Caco-2 (cell line): ENCODE results near the gene LHFPL3. TPM values are rescaled to one million over a fixed set of nuclear protein-coding genes. Genes with fewer than 3 reads are reported as not detected.
A peak's percentile ranks its signal among the peaks of the same experiment; 100 is the strongest.

Experiments
- BruUV-seq: library from RNA; stranded (reverse); fragments of 400-500 nt; replicated peaks from 2 replicates; lab custom pipeline; 2021; lab: Mats Ljungman, UMichigan
- CTCF ChIA-PET: fragments of 300-600 bp; sonication (Branson Sonifier 250); formaldehyde crosslinking; loops from one replicate; lab custom pipeline; 2022; ENCODE audit warnings: antibody characterized with exemption; lab: Charles Lee
- POLR2A ChIA-PET: fragments of 300-600 bp; sonication (Branson Sonifier 250); formaldehyde crosslinking; loops from one replicate; lab custom pipeline; 2022; ENCODE audit warnings: antibody characterized with exemption; lab: Charles Lee
- DNase-seq, 2 experiments: peaks; one replicate each; pipeline versions ENCODE4 v3.0.0 to v3.0.0-alpha.2; 2020 to 2022
- H3K27me3 ChIP-seq: replicated peaks from 2 replicates; pipeline ENCODE4 v1.6.0; 2011; ENCODE audit warnings: low read length; ENCODE audit not compliant: control insufficient read depth, insufficient read depth
- H3K36me3 ChIP-seq: 2 replicates; pipeline ENCODE4 v1.5.1; 2011; ENCODE audit warnings: low read length; ENCODE audit not compliant: control insufficient read depth, insufficient read depth
- H3K4me1 ChIP-seq: fragments of 250-450 bp; sonication (Bioruptor Pico); 2 replicates; pipeline ENCODE4 v1.5.1; 2020; ENCODE audit warnings: mild to moderate bottlenecking
- H3K4me3 ChIP-seq: 2 replicates; pipeline ENCODE4 v1.5.1; 2011; ENCODE audit warnings: low read depth, mild to moderate bottlenecking, control low read depth, low read length
- H3K9me3 ChIP-seq: fragments of 250-450 bp; sonication (Bioruptor Pico); 2 replicates; pipeline ENCODE4 v1.5.1; 2020; ENCODE audit warnings: mild to moderate bottlenecking, moderate library complexity
- H3K27ac Mint-ChIP-seq: one replicate; pipeline ENCODE4 v1.8.0; 2022; ENCODE audit warnings: mixed read lengths; ENCODE audit not compliant: unreplicated experiment
- H3K27me3 Mint-ChIP-seq: one replicate; pipeline ENCODE4 v1.8.0; 2022; ENCODE audit warnings: mixed read lengths; ENCODE audit not compliant: insufficient read depth, unreplicated experiment
- H3K36me3 Mint-ChIP-seq: one replicate; pipeline ENCODE4 v1.8.0; 2022; ENCODE audit warnings: mild to moderate bottlenecking, mixed read lengths; ENCODE audit not compliant: insufficient read depth, unreplicated experiment
- H3K4me1 Mint-ChIP-seq: one replicate; pipeline ENCODE4 v1.8.0; 2022; ENCODE audit warnings: low read depth, mixed read lengths; ENCODE audit not compliant: unreplicated experiment
- H3K4me3 Mint-ChIP-seq: one replicate; pipeline ENCODE4 v1.8.0; 2022; ENCODE audit warnings: mild to moderate bottlenecking, moderate library complexity, mixed read lengths; ENCODE audit not compliant: unreplicated experiment
- H3K9me3 Mint-ChIP-seq: one replicate; pipeline ENCODE4 v1.8.0; 2022; ENCODE audit warnings: mixed read lengths; ENCODE audit not compliant: unreplicated experiment
- intact Hi-C: fragments of 100-400 bp; cut with micrococcal nuclease; formaldehyde crosslinking; loops from one replicate; pipeline ENCODE4 v1.10.0; 2022; ENCODE audit not compliant: unreplicated experiment
- total RNA-seq: library from RNA; stranded (reverse); gene quantifications from 2 replicates; pipeline ENCODE4 v1.2.3, GENCODE V29; 2022
- TF ChIP-seq, protein P1 (sequence below), 2 experiments: fragments of 200-600 bp in 1 of 2; IDR thresholded peaks; 1 replicate in 1 of 2; 2 replicates in 1 of 2; pipeline versions ENCODE4 v1.5.1 to v1.8.0; 2011 to 2022; ENCODE audit warnings: antibody characterized with exemption in 1 of 2, control low read depth in 1 of 2, inconsistent platforms in 1 of 2, low read depth in 1 of 2, low read length in 1 of 2, mild to moderate bottlenecking in 1 of 2, moderate library complexity in 1 of 2; ENCODE audit not compliant: insufficient read depth in 1 of 2, severe bottlenecking in 1 of 2, unreplicated experiment in 1 of 2

Gene LHFPL3
- total RNA-seq, 1 experiment from 2014 or later: not detected

GRCh38 chr7:104640506-104640905, 312.1 kb downstream of the LHFPL3 start:
- Histone ChIP-seq H3K9me3 (no peaks in the 10 kb centered on the region), H3K4me1 (no peaks in the 10 kb centered on the region), H3K4me3 (no peak overlapping the region), H3K36me3 (no peaks in the 10 kb centered on the region), H3K27me3 (no peaks in the 10 kb centered on the region)
- TF ChIP-seq, protein P1, sequence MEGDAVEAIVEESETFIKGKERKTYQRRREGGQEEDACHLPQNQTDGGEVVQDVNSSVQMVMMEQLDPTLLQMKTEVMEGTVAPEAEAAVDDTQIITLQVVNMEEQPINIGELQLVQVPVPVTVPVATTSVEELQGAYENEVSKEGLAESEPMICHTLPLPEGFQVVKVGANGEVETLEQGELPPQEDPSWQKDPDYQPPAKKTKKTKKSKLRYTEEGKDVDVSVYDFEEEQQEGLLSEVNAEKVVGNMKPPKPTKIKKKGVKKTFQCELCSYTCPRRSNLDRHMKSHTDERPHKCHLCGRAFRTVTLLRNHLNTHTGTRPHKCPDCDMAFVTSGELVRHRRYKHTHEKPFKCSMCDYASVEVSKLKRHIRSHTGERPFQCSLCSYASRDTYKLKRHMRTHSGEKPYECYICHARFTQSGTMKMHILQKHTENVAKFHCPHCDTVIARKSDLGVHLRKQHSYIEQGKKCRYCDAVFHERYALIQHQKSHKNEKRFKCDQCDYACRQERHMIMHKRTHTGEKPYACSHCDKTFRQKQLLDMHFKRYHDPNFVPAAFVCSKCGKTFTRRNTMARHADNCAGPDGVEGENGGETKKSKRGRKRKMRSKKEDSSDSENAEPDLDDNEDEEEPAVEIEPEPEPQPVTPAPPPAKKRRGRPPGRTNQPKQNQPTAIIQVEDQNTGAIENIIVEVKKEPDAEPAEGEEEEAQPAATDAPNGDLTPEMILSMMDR (IDR thresholded peaks at IDR 0.05; ENCODE audit: insufficient read depth in 1 of 2, low read depth in 1 of 2, low read length in 1 of 2, severe bottlenecking in 1 of 2, unreplicated experiment in 1 of 2): no peak
- peaks cover 12% of the 10 kb centered on the region for H3K27me3 Mint-ChIP-seq
- H3K36me3 Mint-ChIP-seq: no peaks in the 10 kb centered on the region
- ChIA-PET POLR2A (no interaction called here), CTCF (no interaction called here)
- H3K4me3 Mint-ChIP-seq: no peak overlapping the region
- H3K9me3 Mint-ChIP-seq: no peaks in the 10 kb centered on the region
- H3K27ac Mint-ChIP-seq: no peak overlapping the region
- DNase-seq: no peak
- intact Hi-C loops: no loop called here
- no peaks in the 10 kb centered on the region for H3K4me1 Mint-ChIP-seq
- BruUV-seq: no TSS peak

- no peaks in the 10 kb centered on the region for H3K36me3 Mint-ChIP-seq
- no peak overlapping the region for H3K27ac Mint-ChIP-seq
- H3K9me3 ChIP-seq: no peaks in the 10 kb centered on the region
- no peaks in the 10 kb centered on the region for H3K27me3 ChIP-seq
- BruUV-seq: no TSS peak
- no peak overlapping the region for H3K4me3 Mint-ChIP-seq
- intact Hi-C loops: no loop called here
- H3K4me1 ChIP-seq: no peaks in the 10 kb centered on the region
- ChIA-PET POLR2A (no interaction called here), CTCF (interaction anchor here (0.6 to 1.4 kb wide), 2 partner anchors 13 to 220 kb away, joined by 3 to 4 read pairs; no protein-coding TSS in a partner anchor)
- no peak overlapping the region for H3K4me3 ChIP-seq
- no peaks in the 10 kb centered on the region for H3K9me3 Mint-ChIP-seq
- no peaks in the 10 kb centered on the region for H3K4me1 Mint-ChIP-seq
- DNase-seq: no peak
- no peaks in the 10 kb centered on the region for H3K36me3 ChIP-seq
- H3K27me3 Mint-ChIP-seq: peaks cover 16% of the 10 kb centered on the region
- TF ChIP-seq, protein P1 (IDR thresholded peaks at IDR 0.05; ENCODE audit: insufficient read depth in 1 of 2, low read depth in 1 of 2, low read length in 1 of 2, severe bottlenecking in 1 of 2, unreplicated experiment in 1 of 2): no peak
Measured at GRCh38 chr7:104642560-104642959, 314.2 kb downstream of the LHFPL3 start.

- POLR2A ChIA-PET: no interaction called here
- Mint-ChIP-seq H3K27ac (no peak overlapping the region), H3K4me3 (no peak overlapping the region), H3K27me3 (peaks cover 16% of the 10 kb centered on the region), H3K4me1 (no peaks in the 10 kb centered on the region), H3K36me3 (no peaks in the 10 kb centered on the region), H3K9me3 (no peaks in the 10 kb centered on the region)
- CTCF ChIA-PET: interaction anchor here (0.6 to 1.4 kb wide), 9 partner anchors 204 to 1081 kb away, joined by 3 to 18 read pairs (median 4); no protein-coding TSS in a partner anchor
- H3K4me3 ChIP-seq: no peak overlapping the region
- H3K27me3 ChIP-seq: no peaks in the 10 kb centered on the region
- no TSS peak for BruUV-seq
- intact Hi-C loops: loop anchor here (1.0 kb wide), 2 partner anchors 205 to 275 kb away; no protein-coding TSS in a partner anchor
- no peaks in the 10 kb centered on the region for H3K36me3 ChIP-seq
- TF ChIP-seq, protein P1 (IDR thresholded peaks at IDR 0.05; ENCODE audit: insufficient read depth in 1 of 2, low read depth in 1 of 2, low read length in 1 of 2, severe bottlenecking in 1 of 2, unreplicated experiment in 1 of 2): peak; percentile 72 to 74
- no peaks in the 10 kb centered on the region for H3K9me3 ChIP-seq
- peak in 1 of 2 experiments; percentile 29 for DNase-seq
- H3K4me1 ChIP-seq: no peaks in the 10 kb centered on the region
Measured at GRCh38 chr7:104643587-104644217, 315.3 kb downstream of the LHFPL3 start.
